Ramos (cell line): Measurements from ENCODE around the gene SUSD1.

Source experiments
- in situ Hi-C: fragments of 300-500 bp; cut with MboI; formaldehyde crosslinking; loops from one replicate; pipeline ENCODE4 v1.14.3; 2022; ENCODE audit warnings: low sequenced_read_pairs; ENCODE audit not compliant: unreplicated experiment

SUSD1 gene

GRCh38 chr9:112174222-112174964 is 704 bp downstream of the SUSD1 start:
- in situ Hi-C loops, result no loop called here

- in situ Hi-C loops, result no loop called here
These were observed 1.4 kb downstream of the SUSD1 start for GRCh38 chr9:112173489-112174221.

GRCh38 chr9:112170968-112171367 is 4.1 kb downstream of the SUSD1 start:
- in situ Hi-C loops, result no loop called here

- in situ Hi-C loops, result no loop called here
These were observed 4.9 kb downstream of the SUSD1 start for GRCh38 chr9:112170235-112170634.

- in situ Hi-C loops, result no loop called here
These were observed 5.7 kb downstream of the SUSD1 start for GRCh38 chr9:112169368-112169767.

GRCh38 chr9:112168197-112168596 is 6.9 kb downstream of the SUSD1 start:
- in situ Hi-C loops, result no loop called here

GRCh38 chr9:112166176-112167140 is 8.6 kb downstream of the SUSD1 start:
- in situ Hi-C loops, result no loop called here

- in situ Hi-C loops, result no loop called here
These were observed 12.3 kb downstream of the SUSD1 start for GRCh38 chr9:112162621-112163413.

GRCh38 chr9:112159781-112160180 is 15.3 kb downstream of the SUSD1 start:
- in situ Hi-C loops, result no loop called here

GRCh38 chr9:112158656-112159367 is 16.3 kb downstream of the SUSD1 start:
- in situ Hi-C loops, result no loop called here

GRCh38 chr9:112157961-112158360 is 17.1 kb downstream of the SUSD1 start:
- in situ Hi-C loops, result no loop called here

GRCh38 chr9:112157087-112157486 is 18.0 kb downstream of the SUSD1 start:
- in situ Hi-C loops, result no loop called here

- in situ Hi-C loops, result no loop called here
These were observed 25.9 kb downstream of the SUSD1 start for GRCh38 chr9:112149211-112149610.

GRCh38 chr9:112145886-112146285 is 29.2 kb downstream of the SUSD1 start:
- in situ Hi-C loops, result no loop called here

GRCh38 chr9:112144807-112145206 is 30.3 kb downstream of the SUSD1 start:
- in situ Hi-C loops, result no loop called here

- in situ Hi-C loops, result no loop called here
These were observed 32.7 kb downstream of the SUSD1 start for GRCh38 chr9:112142420-112142819.

- in situ Hi-C loops, result no loop called here
These were observed 34.2 kb downstream of the SUSD1 start for GRCh38 chr9:112140936-112141335.

GRCh38 chr9:112137066-112137465 is 38.0 kb downstream of the SUSD1 start:
- in situ Hi-C loops, result no loop called here

GRCh38 chr9:112135706-112136105 is 39.4 kb downstream of the SUSD1 start:
- in situ Hi-C loops, result no loop called here
